Measurements from ENCODE around the gene OXSR1.

The OXSR1 gene

GRCh38 chr3:38164952-38165721, at the start of gene OXSR1:
TSS of gene OXSR1 (plus strand) at chr3:38165537. CDS start at chr3:38165877, 340 bp downstream.
- no peaks in the 10 kb centered on the region for H3K9me3 ChIP-seq (ENCODE audit: insufficient read depth, low read length, severe bottlenecking)
- ATAC-seq (ENCODE audit: insufficient read depth, low read depth) (peak; percentile 92), DNase-seq (peak; percentile 99)
- peaks cover 48% of the 10 kb centered on the region for H3K79me2 ChIP-seq (ENCODE audit: insufficient read depth, low read length)
- H3K4me1 ChIP-seq (ENCODE audit: insufficient read depth, low read length) = peaks cover 37% of the 10 kb centered on the region
- no peaks in the 10 kb centered on the region; the same call in 1 of the 2 replicates for H3K36me3 ChIP-seq (ENCODE audit: insufficient read depth, low read length)
- H3K27ac ChIP-seq (ENCODE audit: low read length) = peak within 1 kb of the TSS; percentile 100
- peaks cover 13% of the 10 kb centered on the region for H4K20me1 ChIP-seq (ENCODE audit: insufficient read depth, low read length)
- peak within 1 kb of the TSS; percentile 96 for H2AFZ ChIP-seq (ENCODE audit: low read depth, low read length)
- peak within 1 kb of the TSS; percentile 70 to 79 for H3K4me3 ChIP-seq (ENCODE audit: low read depth in 1 of 2, low read length in 2 of 2)
- H3K27me3 ChIP-seq (ENCODE audit: insufficient read depth, low read length, poor library complexity) = no peaks in the 10 kb centered on the region
- TF ChIP-seq EZH2 (IDR thresholded peaks at IDR 0.05; ENCODE audit: borderline replicate concordance, low read depth, low read length, severe bottlenecking) (no peak), CTCF (IDR thresholded peaks at IDR 0.05; ENCODE audit: borderline replicate concordance, extremely low read depth, low read length, poor library complexity, severe bottlenecking) (no peak)
- H3K9ac ChIP-seq (ENCODE audit: low read depth, low read length) = peak within 1 kb of the TSS; percentile 78
- peak within 1 kb of the TSS; percentile 72 for H3K4me2 ChIP-seq (ENCODE audit: insufficient read depth, low read length)

GRCh38 chr3:38115645-38116427, 49.5 kb upstream of the OXSR1 start:
- Histone ChIP-seq H3K27ac (ENCODE audit: low read length) (no peak overlapping the region), H3K9me3 (ENCODE audit: insufficient read depth, low read length, severe bottlenecking) (no peaks in the 10 kb centered on the region), H3K36me3 (ENCODE audit: insufficient read depth, low read length) (peaks cover 11% of the 10 kb centered on the region), H3K79me2 (ENCODE audit: insufficient read depth, low read length) (no peaks in the 10 kb centered on the region), H3K9ac (ENCODE audit: low read depth, low read length) (no peak overlapping the region), H2AFZ (ENCODE audit: low read depth, low read length) (no peak overlapping the region), H3K4me1 (ENCODE audit: insufficient read depth, low read length) (no peaks in the 10 kb centered on the region), H3K4me3 (ENCODE audit: low read depth in 1 of 2, low read length in 2 of 2) (no peak overlapping the region), H4K20me1 (ENCODE audit: insufficient read depth, low read length) (peaks cover 7% of the 10 kb centered on the region; the same call in 1 of the 2 replicates), H3K4me2 (ENCODE audit: insufficient read depth, low read length) (no peak overlapping the region), H3K27me3 (ENCODE audit: insufficient read depth, low read length, poor library complexity) (no peaks in the 10 kb centered on the region)
- ATAC-seq (ENCODE audit: insufficient read depth, low read depth) = no peak
- no peak for DNase-seq
- no peak for TF ChIP-seq CTCF (IDR thresholded peaks at IDR 0.05; ENCODE audit: borderline replicate concordance, extremely low read depth, low read length, poor library complexity, severe bottlenecking)
- no peak for TF ChIP-seq EZH2 (IDR thresholded peaks at IDR 0.05; ENCODE audit: borderline replicate concordance, low read depth, low read length, severe bottlenecking)

- Histone ChIP-seq H3K4me1 (ENCODE audit: insufficient read depth, low read length) (no peaks in the 10 kb centered on the region), H3K79me2 (ENCODE audit: insufficient read depth, low read length) (no peaks in the 10 kb centered on the region), H3K27ac (ENCODE audit: low read length) (no peak overlapping the region), H3K9me3 (ENCODE audit: insufficient read depth, low read length, severe bottlenecking) (no peaks in the 10 kb centered on the region), H3K4me3 (ENCODE audit: low read depth in 1 of 2, low read length in 2 of 2) (no peak overlapping the region), H3K9ac (ENCODE audit: low read depth, low read length) (no peak overlapping the region), H3K36me3 (ENCODE audit: insufficient read depth, low read length) (peaks cover 18% of the 10 kb centered on the region), H3K4me2 (ENCODE audit: insufficient read depth, low read length) (no peak overlapping the region), H2AFZ (ENCODE audit: low read depth, low read length) (no peak overlapping the region), H3K27me3 (ENCODE audit: insufficient read depth, low read length, poor library complexity) (no peaks in the 10 kb centered on the region), H4K20me1 (ENCODE audit: insufficient read depth, low read length) (peaks cover 7% of the 10 kb centered on the region; the same call in 1 of the 2 replicates)
- ATAC-seq (ENCODE audit: insufficient read depth, low read depth) = peak; percentile 18; the same call in 1 of the 3 replicates
- peak; percentile 27 for TF ChIP-seq CTCF (IDR thresholded peaks at IDR 0.05; ENCODE audit: borderline replicate concordance, extremely low read depth, low read length, poor library complexity, severe bottlenecking)
- no peak for TF ChIP-seq EZH2 (IDR thresholded peaks at IDR 0.05; ENCODE audit: borderline replicate concordance, low read depth, low read length, severe bottlenecking)
- DNase-seq = no peak
These were observed 48.7 kb upstream of the OXSR1 start for GRCh38 chr3:38116471-38117162.
